22Rv1 (cell line): ENCODE measurements around the gene HTR7.

Experiments
- H3K27ac ChIP-seq: fragments of 450-650 bp; 2 replicates; pipeline ENCODE4 v1.5.1; 2017
- CTCF ChIP-seq: fragments of 450-650 bp; IDR thresholded peaks from 2 replicates; pipeline ENCODE4 v1.5.1; 2017; ENCODE audit warnings: mild to moderate bottlenecking
- ZFX ChIP-seq: fragments of 450-650 bp; IDR thresholded peaks from 2 replicates; pipeline ENCODE4 v1.6.1; 2017; ENCODE audit warnings: antibody characterized with exemption, borderline replicate concordance

Gene HTR7

GRCh38 chr10:90801608-90802007 is 56.2 kb downstream of the HTR7 start:
- H3K27ac ChIP-seq = no peak overlapping the region
- no peak for TF ChIP-seq CTCF
- no peak for TF ChIP-seq ZFX

GRCh38 chr10:90800232-90800796 is 57.5 kb downstream of the HTR7 start:
- TF ChIP-seq ZFX (no peak), CTCF (no peak)
- H3K27ac ChIP-seq = no peak overlapping the region

- TF ChIP-seq CTCF = no peak
- TF ChIP-seq ZFX = no peak
- H3K27ac ChIP-seq = no peak overlapping the region
Measured at GRCh38 chr10:90799172-90799571, 58.7 kb downstream of the HTR7 start.

GRCh38 chr10:90798482-90798881 is 59.4 kb downstream of the HTR7 start:
- no peak overlapping the region for H3K27ac ChIP-seq
- TF ChIP-seq ZFX = no peak
- no peak for TF ChIP-seq CTCF

- TF ChIP-seq CTCF (no peak), ZFX (no peak)
- H3K27ac ChIP-seq = no peak overlapping the region
Measured at GRCh38 chr10:90790422-90790821, 67.4 kb downstream of the HTR7 start.

GRCh38 chr10:90788968-90789367 is 68.9 kb downstream of the HTR7 start:
- H3K27ac ChIP-seq = no peak overlapping the region
- TF ChIP-seq ZFX = no peak
- no peak for TF ChIP-seq CTCF

- peak; percentile 53 for TF ChIP-seq CTCF
- TF ChIP-seq ZFX = no peak
- no peak overlapping the region for H3K27ac ChIP-seq
Measured at GRCh38 chr10:90788199-90788491, 69.7 kb downstream of the HTR7 start.
